WTC11 (cell line): ENCODE measurements around the gene TYRP1. TPM values are rescaled to one million over a fixed set of nuclear protein-coding genes. Genes with fewer than 3 reads are reported as not detected.

ENCODE experiments used
- ATAC-seq: fragments of 200-7000 bp; cut with Tn5 transposase; 2 replicates; pipeline ENCODE4 v1.10.0; 2021; ENCODE audit warnings: mild to moderate bottlenecking, moderate library complexity
- CTCF ChIA-PET: fragments of 300-600 bp; sonication (Branson Sonifier 250); formaldehyde crosslinking; loops from one replicate; lab custom pipeline; 2021; ENCODE audit warnings: antibody characterized with exemption; lab: Charles Lee
- POLR2A ChIA-PET: fragments of 350-600 bp; sonication (Branson Sonifier 250); formaldehyde crosslinking; loops from one replicate; lab custom pipeline; 2021; ENCODE audit warnings: antibody characterized with exemption; lab: Charles Lee
- DNase-seq: peaks from one replicate; pipeline ENCODE4 v3.0.0; 2021; ENCODE audit warnings: low spot score
- H3K27ac Mint-ChIP-seq: 2 replicates; pipeline ENCODE4 v1.8.0; 2021; ENCODE audit warnings: mixed read lengths
- H3K27me3 Mint-ChIP-seq: 2 replicates; pipeline ENCODE4 v1.8.0; 2021; ENCODE audit warnings: low read depth, mild to moderate bottlenecking, moderate library complexity, mixed read lengths
- H3K36me3 Mint-ChIP-seq: 2 replicates; pipeline ENCODE4 v1.8.0; 2021; ENCODE audit warnings: mixed read lengths
- H3K4me1 Mint-ChIP-seq: 2 replicates; pipeline ENCODE4 v1.8.0; 2022; ENCODE audit warnings: mixed read lengths
- H3K4me3 Mint-ChIP-seq: 2 replicates; pipeline ENCODE4 v1.8.0; 2021; ENCODE audit warnings: mild to moderate bottlenecking, moderate library complexity, mixed read lengths
- H3K9me3 Mint-ChIP-seq: 2 replicates; pipeline ENCODE4 v1.8.0; 2021; ENCODE audit warnings: mixed read lengths
- FOXJ3 ChIP-seq: sonication (generic); formaldehyde crosslinking; IDR thresholded peaks from 2 replicates; pipeline ENCODE4 v1.9.0; 2021; ENCODE audit warnings: missing genetic modification reagents, mild to moderate bottlenecking, borderline replicate concordance
- HMGA2 ChIP-seq: fragments of 250-450 bp; sonication (Bioruptor Pico); IDR thresholded peaks from 2 replicates; pipeline ENCODE4 v1.4.0; 2021; ENCODE audit warnings: mild to moderate bottlenecking, moderate library complexity
- IRF2 ChIP-seq: sonication (generic); formaldehyde crosslinking; IDR thresholded peaks from 2 replicates; pipeline ENCODE4 v1.8.0; 2022; ENCODE audit warnings: low read depth, missing genetic modification reagents, borderline replicate concordance
- JAZF1 ChIP-seq: fragments of 250-450 bp; sonication (Bioruptor Pico); IDR thresholded peaks from 2 replicates; pipeline ENCODE4 v1.9.0; 2021; ENCODE audit warnings: moderate library complexity, mild to moderate bottlenecking, inconsistent platforms
- JUN ChIP-seq: sonication (generic); formaldehyde crosslinking; IDR thresholded peaks from 2 replicates; pipeline ENCODE4 v1.8.0; 2023; ENCODE audit warnings: mild to moderate bottlenecking, missing genetic modification reagents
- RELA ChIP-seq: sonication (generic); formaldehyde crosslinking; IDR thresholded peaks from 2 replicates; pipeline ENCODE4 v1.8.1; 2022; ENCODE audit warnings: missing genetic modification reagents, mild to moderate bottlenecking, borderline replicate concordance
- SOX15 ChIP-seq: fragments of 250-450 bp; sonication (Bioruptor Pico); IDR thresholded peaks from 2 replicates; pipeline ENCODE4 v1.9.0; 2021; ENCODE audit warnings: mild to moderate bottlenecking
- TEAD1 ChIP-seq: sonication (generic); formaldehyde crosslinking; IDR thresholded peaks from 2 replicates; pipeline ENCODE4 v1.8.0; 2022; ENCODE audit warnings: mild to moderate bottlenecking, missing genetic modification reagents
- ZNF263 ChIP-seq: sonication (generic); formaldehyde crosslinking; IDR thresholded peaks from 2 replicates; pipeline ENCODE4 v1.8.1; 2022; ENCODE audit warnings: low read depth, mild to moderate bottlenecking, moderate library complexity, missing genetic modification reagents
- ZNF512 ChIP-seq: sonication (generic); formaldehyde crosslinking; IDR thresholded peaks from 2 replicates; pipeline ENCODE4 v1.8.1; 2022; ENCODE audit warnings: missing genetic modification reagents, borderline replicate concordance
- ZNF532 ChIP-seq: fragments of 250-450 bp; sonication (Bioruptor Pico); IDR thresholded peaks from 2 replicates; pipeline ENCODE4 v1.9.0; 2021; ENCODE audit warnings: mild to moderate bottlenecking, borderline replicate concordance
- total RNA-seq: library from RNA; stranded (reverse); gene quantifications from 3 replicates; pipeline ENCODE4 v1.2.3, GENCODE V29; 2021
- TF ChIP-seq, protein P1 (sequence below): sonication (generic); formaldehyde crosslinking; IDR thresholded peaks from 2 replicates; pipeline ENCODE4 v1.8.1; 2022; ENCODE audit warnings: mild to moderate bottlenecking, moderate library complexity, missing genetic modification reagents
- TF ChIP-seq, protein P2 (sequence below): fragments of 250-450 bp; sonication (Bioruptor Pico); IDR thresholded peaks from 2 replicates; pipeline ENCODE4 v2.1.2; 2022; ENCODE audit warnings: mild to moderate bottlenecking, moderate library complexity
- TF ChIP-seq, protein P3 (sequence below): sonication (generic); formaldehyde crosslinking; IDR thresholded peaks from 2 replicates; pipeline ENCODE4 v1.8.1; 2022; ENCODE audit warnings: low read depth, missing genetic modification reagents, borderline replicate concordance

TYRP1 gene
- total RNA-seq, 1 experiment from 2014 or later: 0.31 TPM

- H3K4me1 Mint-ChIP-seq: 0 out of 2 replicates have a peak, but pooled peaks cover 6% of the 10 kb centered on the region
- H3K36me3 Mint-ChIP-seq: peaks cover 8% of the 10 kb centered on the region
- ChIA-PET POLR2A (no interaction called here), CTCF (no interaction called here)
- DNase-seq: no peak
- no peak for ATAC-seq
- TF ChIP-seq ZNF263: no peak
- TF ChIP-seq JAZF1 (CRISPR knock-in tag): no peak
- TF ChIP-seq, protein P1, sequence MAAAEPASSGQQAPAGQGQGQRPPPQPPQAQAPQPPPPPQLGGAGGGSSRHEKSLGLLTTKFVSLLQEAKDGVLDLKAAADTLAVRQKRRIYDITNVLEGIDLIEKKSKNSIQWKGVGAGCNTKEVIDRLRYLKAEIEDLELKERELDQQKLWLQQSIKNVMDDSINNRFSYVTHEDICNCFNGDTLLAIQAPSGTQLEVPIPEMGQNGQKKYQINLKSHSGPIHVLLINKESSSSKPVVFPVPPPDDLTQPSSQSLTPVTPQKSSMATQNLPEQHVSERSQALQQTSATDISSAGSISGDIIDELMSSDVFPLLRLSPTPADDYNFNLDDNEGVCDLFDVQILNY (CRISPR knock-in tag): no peak
- TF ChIP-seq IRF2: no peak
- TF ChIP-seq HMGA2 (CRISPR knock-in tag): no peak
- no peak for TF ChIP-seq JUN (CRISPR knock-in tag)
- TF ChIP-seq, protein P2, sequence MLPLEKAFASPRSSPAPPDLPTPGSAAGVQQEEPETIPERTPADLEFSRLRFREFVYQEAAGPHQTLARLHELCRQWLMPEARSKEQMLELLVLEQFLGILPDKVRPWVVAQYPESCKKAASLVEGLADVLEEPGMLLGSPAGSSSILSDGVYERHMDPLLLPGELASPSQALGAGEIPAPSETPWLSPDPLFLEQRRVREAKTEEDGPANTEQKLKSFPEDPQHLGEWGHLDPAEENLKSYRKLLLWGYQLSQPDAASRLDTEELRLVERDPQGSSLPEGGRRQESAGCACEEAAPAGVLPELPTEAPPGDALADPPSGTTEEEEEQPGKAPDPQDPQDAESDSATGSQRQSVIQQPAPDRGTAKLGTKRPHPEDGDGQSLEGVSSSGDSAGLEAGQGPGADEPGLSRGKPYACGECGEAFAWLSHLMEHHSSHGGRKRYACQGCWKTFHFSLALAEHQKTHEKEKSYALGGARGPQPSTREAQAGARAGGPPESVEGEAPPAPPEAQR (CRISPR knock-in tag): no peak
- no peak for TF ChIP-seq ZNF512
- H3K4me3 Mint-ChIP-seq: no peak overlapping the region
- no peaks in the 10 kb centered on the region for H3K27me3 Mint-ChIP-seq
- H3K27ac Mint-ChIP-seq: no peak overlapping the region
- H3K9me3 Mint-ChIP-seq: peaks cover 25% of the 10 kb centered on the region
Observed at GRCh38 chr9:12732971-12733370, 39.8 kb downstream of the TYRP1 start.

DNA sequence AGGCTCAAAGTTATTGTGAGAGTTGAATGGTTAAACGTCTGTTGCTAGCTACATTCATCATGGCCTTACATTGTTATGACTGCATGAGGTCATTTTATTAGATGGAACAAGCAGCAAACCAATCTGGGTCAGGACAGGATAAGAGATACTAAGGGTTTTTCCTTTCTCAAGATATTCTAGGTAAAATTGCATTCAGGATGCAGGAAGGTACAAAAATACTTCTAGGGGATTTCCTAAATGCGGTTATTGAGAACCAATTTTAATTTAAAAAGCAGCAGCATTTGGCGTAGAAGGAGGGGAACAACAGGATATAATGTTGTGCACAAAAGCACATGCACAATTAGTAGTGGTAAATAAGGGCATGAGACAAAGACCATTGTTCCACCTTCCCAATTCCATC, 42.5 kb downstream of the TYRP1 start:
- DNase-seq: no peak
- Mint-ChIP-seq H3K4me3 (no peak overlapping the region), H3K27ac (no peak overlapping the region), H3K9me3 (peaks cover 25% of the 10 kb centered on the region), H3K4me1 (peaks cover 12% of the 10 kb centered on the region; the same call in 1 of the 2 replicates), H3K36me3 (peaks cover 8% of the 10 kb centered on the region), H3K27me3 (no peaks in the 10 kb centered on the region)
- CTCF ChIA-PET: no interaction called here
- TF ChIP-seq RELA (CRISPR knock-in tag): no peak
- TF ChIP-seq ZNF532: no peak
- no peak for TF ChIP-seq FOXJ3 (CRISPR knock-in tag)
- TF ChIP-seq TEAD1 (CRISPR knock-in tag): no peak
- TF ChIP-seq, protein P3, sequence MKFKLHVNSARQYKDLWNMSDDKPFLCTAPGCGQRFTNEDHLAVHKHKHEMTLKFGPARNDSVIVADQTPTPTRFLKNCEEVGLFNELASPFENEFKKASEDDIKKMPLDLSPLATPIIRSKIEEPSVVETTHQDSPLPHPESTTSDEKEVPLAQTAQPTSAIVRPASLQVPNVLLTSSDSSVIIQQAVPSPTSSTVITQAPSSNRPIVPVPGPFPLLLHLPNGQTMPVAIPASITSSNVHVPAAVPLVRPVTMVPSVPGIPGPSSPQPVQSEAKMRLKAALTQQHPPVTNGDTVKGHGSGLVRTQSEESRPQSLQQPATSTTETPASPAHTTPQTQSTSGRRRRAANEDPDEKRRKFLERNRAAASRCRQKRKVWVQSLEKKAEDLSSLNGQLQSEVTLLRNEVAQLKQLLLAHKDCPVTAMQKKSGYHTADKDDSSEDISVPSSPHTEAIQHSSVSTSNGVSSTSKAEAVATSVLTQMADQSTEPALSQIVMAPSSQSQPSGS (CRISPR knock-in tag): no peak
- no peak for TF ChIP-seq SOX15 (CRISPR knock-in tag)
- ATAC-seq: no peak
- POLR2A ChIA-PET: no interaction called here
